Thyroid gland (tissue), 4 donors: Measurements from ENCODE around the gene COL16A1. TPM values are rescaled to one million over a fixed set of nuclear protein-coding genes. Genes with fewer than 3 reads are reported as not detected.

ENCODE experiments used
- DNase-seq, 2 donors: peaks; one replicate each; pipeline ENCODE4 v3.0.0-alpha.2; 2019
- H3K27ac ChIP-seq, 3 donors: fragments of 200-600 bp; sonication (generic); 1 replicate in 2 of 3; 2 replicates in 1 of 3; pipeline ENCODE4 v1.5.1; 2016 to 2019; ENCODE audit warnings: mild to moderate bottlenecking in 1 of 3, moderate library complexity in 1 of 3
- H3K27me3 ChIP-seq: fragments of 200-600 bp; sonication (generic); one replicate; pipeline ENCODE4 v1.5.1; 2019
- H3K36me3 ChIP-seq, 2 donors: fragments of 200-600 bp; sonication (generic); one replicate each; pipeline ENCODE4 v1.5.1; 2016 to 2019
- H3K4me1 ChIP-seq, 2 donors: fragments of 200-600 bp; sonication (generic); one replicate each; pipeline ENCODE4 v1.5.1; 2017 to 2019
- H3K4me3 ChIP-seq, 3 donors: fragments of 200-600 bp; sonication (generic); replicated peaks in 1 of 3; 1 replicate in 2 of 3; 2 replicates in 1 of 3; pipeline ENCODE4 v1.5.1; 2016; ENCODE audit warnings: mild to moderate bottlenecking in 1 of 3
- H3K9me3 ChIP-seq: fragments of 200-600 bp; sonication (generic); one replicate; pipeline ENCODE4 v1.5.1; 2017
- CTCF ChIP-seq, 6 experiments: fragments of 200-600 bp in 3 of 6; fragments of 450-650 bp in 3 of 6; sonication (generic) in 3 of 6; IDR thresholded peaks; one replicate each; pipeline ENCODE4 v1.5.1; 2016 to 2019; ENCODE audit warnings: antibody characterized with exemption in 6 of 6, mild to moderate bottlenecking in 2 of 6, inconsistent platforms in 1 of 6, moderate library complexity in 1 of 6
- POLR2A ChIP-seq, 2 donors: fragments of 450-650 bp; IDR thresholded peaks; one replicate each; pipeline ENCODE4 v1.6.1; 2017; ENCODE audit warnings: antibody characterized with exemption in 2 of 2, mild to moderate bottlenecking in 2 of 2, moderate library complexity in 1 of 2
- WGBS, 2 donors: methylation state at CpG; one replicate each; pipeline ENCODE4 v1.1.5; 2017; 5-methylcytosine and 5-hydroxymethylcytosine counted together
- intact Hi-C: fragments of 100-400 bp; cut with DNase I; formaldehyde crosslinking; loops from one replicate; pipeline ENCODE4 v1.15.1; 2023
- total RNA-seq, 4 donors: library from RNA; depleted of rRNA; stranded (reverse); fragments of >200 nt; gene quantifications; one replicate each; pipeline ENCODE4 v1.2.3, GENCODE V29; 2016

The COL16A1 gene
- total RNA-seq, 4 donors from 2014 or later, result 61.3 to 121 (median 97.1) TPM

DNA sequence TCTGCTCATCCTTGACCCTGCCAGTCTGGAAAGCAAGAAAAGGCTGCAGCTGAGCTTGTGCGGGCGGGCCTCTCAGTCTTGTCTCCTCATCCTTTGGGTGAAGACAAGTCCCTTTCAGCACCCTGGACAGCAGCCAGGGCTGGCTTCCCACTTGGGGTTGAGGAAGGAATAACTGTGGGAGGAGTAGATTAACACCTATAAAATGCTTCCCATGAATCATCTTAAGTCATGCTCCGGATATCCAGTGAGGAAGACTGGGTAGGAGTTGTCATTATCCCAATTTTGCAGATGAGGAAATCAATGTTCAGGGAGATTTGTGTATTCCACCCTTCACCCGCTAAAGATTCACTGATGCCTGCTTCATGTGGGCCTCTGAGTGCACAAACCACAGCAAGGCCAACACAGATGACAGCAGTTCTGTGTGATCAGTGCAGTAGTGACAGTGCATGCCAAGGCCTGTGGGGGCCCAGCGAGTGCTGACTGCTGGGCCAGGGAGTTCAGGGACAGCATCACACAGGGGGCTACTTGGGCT is 20.1 kb upstream of the COL16A1 start:
- H3K4me3 ChIP-seq, result no peak overlapping the region
- no peak overlapping the region for H3K27ac ChIP-seq
- 60 to 66% methylated on average over 5 of the region's 5 CpGs for WGBS, 2 donors
- no peaks in the 10 kb centered on the region for H3K27me3 ChIP-seq
- intact Hi-C loops, result no loop called here
- peak; percentile 65 to 81 for DNase-seq
- H3K4me1 ChIP-seq, result no peaks in the 10 kb centered on the region
- no peaks in the 10 kb centered on the region for H3K9me3 ChIP-seq
- TF ChIP-seq POLR2A (IDR thresholded peaks at IDR 0.05) (no peak), CTCF (IDR thresholded peaks at IDR 0.05) (no peak)
- H3K36me3 ChIP-seq, result no peaks in the 10 kb centered on the region

DNA sequence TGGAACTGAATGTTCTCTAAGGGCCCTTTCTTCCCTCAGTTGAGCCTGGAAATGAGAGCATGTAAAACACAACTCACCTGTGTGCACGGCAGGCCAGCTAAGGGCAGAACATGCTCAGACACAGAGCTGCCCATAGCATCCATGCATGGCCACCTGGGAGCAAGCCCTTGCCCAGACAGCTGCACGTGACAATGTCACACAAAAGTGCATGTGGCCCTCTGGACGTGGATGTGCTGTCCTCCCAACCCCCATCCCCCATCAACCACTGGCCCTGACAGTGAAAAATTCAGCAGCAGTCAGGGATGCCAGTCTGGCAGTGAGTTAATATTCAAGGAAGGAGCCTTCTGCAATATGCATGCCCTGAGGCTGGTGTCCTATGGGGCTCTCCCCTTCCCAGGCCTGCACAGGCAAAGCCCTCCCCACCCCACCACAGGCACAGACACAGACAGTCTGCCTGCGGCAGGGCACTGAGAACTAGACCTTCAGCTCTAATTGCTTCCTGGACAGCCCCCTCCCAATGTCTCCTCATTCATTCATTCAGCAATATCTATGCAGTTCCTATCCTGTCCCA is 14.6 kb upstream of the COL16A1 start:
- 76 to 79% methylated on average over 3 to 4 of the region's 4 CpGs for WGBS, 2 donors
- intact Hi-C loops, result loop anchor here (5.0 kb wide), 1 partner anchor 74 kb away; no protein-coding TSS in a partner anchor
- DNase-seq, result no peak
- Histone ChIP-seq H3K4me3 (no peak overlapping the region), H3K27me3 (no peaks in the 10 kb centered on the region), H3K9me3 (no peaks in the 10 kb centered on the region), H3K4me1 (peaks cover 17 to 25% of the 10 kb centered on the region in 2 donors), H3K36me3 (no peaks in the 10 kb centered on the region), H3K27ac (no peak overlapping the region)
- TF ChIP-seq POLR2A (IDR thresholded peaks at IDR 0.05), result no peak
- no peak for TF ChIP-seq CTCF (IDR thresholded peaks at IDR 0.05)

DNA sequence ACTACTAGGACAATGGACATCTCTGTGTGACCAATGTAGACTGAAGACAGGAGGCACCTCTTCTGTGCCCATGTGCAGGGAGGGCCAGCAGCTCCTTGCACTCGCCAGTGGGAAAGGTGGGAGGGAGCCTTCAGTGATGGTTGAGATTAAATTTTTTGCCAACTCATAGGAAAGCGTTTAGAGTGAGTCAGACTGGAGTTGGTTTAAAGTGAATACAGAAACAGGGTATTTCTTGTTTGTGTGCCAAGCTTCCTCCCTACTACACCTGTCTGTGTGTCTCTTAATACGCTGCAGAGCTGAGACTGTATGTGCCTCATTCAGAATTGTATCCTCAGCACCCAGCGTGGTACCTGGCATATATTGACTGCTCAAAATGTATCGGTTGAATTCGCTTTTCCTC is 13.5 kb upstream of the COL16A1 start:
- Histone ChIP-seq H3K4me1 (peaks cover 27 to 36% of the 10 kb centered on the region in 2 donors), H3K36me3 (no peaks in the 10 kb centered on the region), H3K9me3 (no peaks in the 10 kb centered on the region), H3K27me3 (no peaks in the 10 kb centered on the region), H3K27ac (no peak overlapping the region), H3K4me3 (no peak overlapping the region)
- 78 to 82% methylated on average over 6 of the region's 6 CpGs for WGBS, 2 donors
- TF ChIP-seq POLR2A (IDR thresholded peaks at IDR 0.05), result no peak
- DNase-seq, result no peak
- intact Hi-C loops, result loop anchor here (5.0 kb wide), 1 partner anchor 75 kb away; no protein-coding TSS in a partner anchor

DNA sequence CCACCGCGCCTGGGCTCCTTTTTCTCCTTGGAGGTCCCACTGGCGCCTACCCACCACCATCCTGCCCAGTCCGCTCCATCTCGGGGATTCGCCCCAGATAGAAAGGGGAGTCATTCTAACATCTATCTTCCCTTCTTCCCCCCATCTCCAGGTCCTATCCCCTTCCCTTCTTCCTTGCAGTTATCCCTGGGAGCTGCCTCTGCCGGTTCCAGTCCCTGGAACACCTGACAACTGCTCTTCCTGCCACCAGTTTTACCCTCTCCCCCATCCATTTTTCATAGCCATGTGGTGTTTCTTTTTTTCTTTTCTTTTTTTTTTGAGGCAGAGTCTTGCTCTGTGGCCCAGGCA is 12.0 kb upstream of the COL16A1 start:
- TF ChIP-seq POLR2A (IDR thresholded peaks at IDR 0.05) (no peak), CTCF (IDR thresholded peaks at IDR 0.05) (peak in 2 of 6 experiments; percentile 12 to 83)
- intact Hi-C loops, result loop anchor here (5.0 kb wide), 1 partner anchor 76 kb away; no protein-coding TSS in a partner anchor
- WGBS, 2 donors, result 4 to 10% methylated on average over 7 of the region's 7 CpGs
- no peak for DNase-seq
- Histone ChIP-seq H3K4me3 (peak overlapping the region in 1 of 3 donors; percentile 11), H3K36me3 (no peaks in the 10 kb centered on the region), H3K4me1 (peaks cover 34 to 44% of the 10 kb centered on the region in 2 donors), H3K27me3 (no peaks in the 10 kb centered on the region), H3K27ac (peak overlapping the region in 2 of 3 donors; percentile 92 to 94), H3K9me3 (no peaks in the 10 kb centered on the region)

GRCh38 chr1:31715087-31715872 is 11.5 kb upstream of the COL16A1 start:
- Histone ChIP-seq H3K27me3 (no peaks in the 10 kb centered on the region), H3K9me3 (no peaks in the 10 kb centered on the region), H3K36me3 (no peaks in the 10 kb centered on the region), H3K27ac (peak overlapping the region; percentile 74 to 94 (median 92)), H3K4me3 (peak overlapping the region in 1 of 3 donors; percentile 20), H3K4me1 (peaks cover 34 to 44% of the 10 kb centered on the region in 2 donors)
- TF ChIP-seq POLR2A (IDR thresholded peaks at IDR 0.05), result peak in 1 of 2 donors; percentile 91
- peak in 5 of 6 experiments; percentile 45 to 91 (median 81) for TF ChIP-seq CTCF (IDR thresholded peaks at IDR 0.05)
- DNase-seq, result peak; percentile 95 to 96
- intact Hi-C loops, result loop anchor here (5.0 kb wide), 1 partner anchor 77 kb away; no protein-coding TSS in a partner anchor
- 3% methylated on average over 13 to 31 of the region's 44 CpGs for WGBS, 2 donors
